Measurements from ENCODE around the gene CNPY1. TPM values are rescaled to one million over a fixed set of nuclear protein-coding genes. Genes with fewer than 3 reads are reported as not detected.

CNPY1 gene
- total and polyA plus RNA-seq, 2 of the 8 experiments (the other 6 are each of a cell fraction or from before 2014, with no cell fraction given): not detected

GRCh38 chr7:155530601-155531000 lies 15.8 kb downstream of the CNPY1 start (continued):
- TF ChIP-seq SIRT6 (IDR thresholded peaks at IDR 0.05; ENCODE audit: low read length) (no peak), SRF (IDR thresholded peaks at IDR 0.05; ENCODE audit: low read depth, low read length) (no peak), FOSL1 (IDR thresholded peaks at IDR 0.05; ENCODE audit: insufficient read depth, low read depth, low read length) (no peak), SP4 (IDR thresholded peaks at IDR 0.05; ENCODE audit: low read length) (no peak)
- TF ChIP-seq, protein P1, sequence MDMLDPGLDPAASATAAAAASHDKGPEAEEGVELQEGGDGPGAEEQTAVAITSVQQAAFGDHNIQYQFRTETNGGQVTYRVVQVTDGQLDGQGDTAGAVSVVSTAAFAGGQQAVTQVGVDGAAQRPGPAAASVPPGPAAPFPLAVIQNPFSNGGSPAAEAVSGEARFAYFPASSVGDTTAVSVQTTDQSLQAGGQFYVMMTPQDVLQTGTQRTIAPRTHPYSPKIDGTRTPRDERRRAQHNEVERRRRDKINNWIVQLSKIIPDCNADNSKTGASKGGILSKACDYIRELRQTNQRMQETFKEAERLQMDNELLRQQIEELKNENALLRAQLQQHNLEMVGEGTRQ (IDR thresholded peaks at IDR 0.05; ENCODE audit: low read length): no peak

Data from H1 (cell line).